ENCODE measurements around the gene STK39.

The STK39 gene

GRCh38 chr2:168198476-168199207, 48.8 kb downstream of the STK39 start:
- no peak overlapping the region for H3K4me3 ChIP-seq (ENCODE audit: low read depth, low read length)
- DNase-seq (ENCODE audit: low read depth, low spot score): no peak
- ChIA-PET CTCF (no interaction called here), POLR2A (no interaction called here)
- TF ChIP-seq CTCF (IDR thresholded peaks at IDR 0.05; ENCODE audit: insufficient read depth, low read length, missing control alignments): no peak

GRCh38 chr2:168196764-168197180, 50.6 kb downstream of the STK39 start:
- no peak overlapping the region for H3K4me3 ChIP-seq (ENCODE audit: low read depth, low read length)
- CTCF ChIA-PET: no interaction called here
- POLR2A ChIA-PET: no interaction called here
- TF ChIP-seq CTCF (IDR thresholded peaks at IDR 0.05; ENCODE audit: insufficient read depth, low read length, missing control alignments): no peak
- no peak for DNase-seq (ENCODE audit: low read depth, low spot score)

- no peak overlapping the region for H3K4me3 ChIP-seq (ENCODE audit: low read depth, low read length)
- ChIA-PET POLR2A (no interaction called here), CTCF (interaction anchor here (1.5 kb wide), 1 partner anchor 14 kb away, joined by 3 read pairs; no protein-coding TSS in a partner anchor)
- TF ChIP-seq CTCF (IDR thresholded peaks at IDR 0.05; ENCODE audit: insufficient read depth, low read length, missing control alignments): no peak
- no peak for DNase-seq (ENCODE audit: low read depth, low spot score)
Observed at GRCh38 chr2:168194784-168195522, 52.4 kb downstream of the STK39 start.

- H3K4me3 ChIP-seq (ENCODE audit: low read depth, low read length): no peak overlapping the region
- TF ChIP-seq CTCF (IDR thresholded peaks at IDR 0.05; ENCODE audit: insufficient read depth, low read length, missing control alignments): no peak
- POLR2A ChIA-PET: no interaction called here
- CTCF ChIA-PET: interaction anchor here (0.8 to 1.5 kb wide), 2 partner anchors 10 to 12 kb away, joined by 3 to 4 read pairs; no protein-coding TSS in a partner anchor
- DNase-seq (ENCODE audit: low read depth, low spot score): no peak
Observed at GRCh38 chr2:168192839-168193616, 54.4 kb downstream of the STK39 start.

GRCh38 chr2:168191955-168192785, 55.2 kb downstream of the STK39 start:
- no peak for DNase-seq (ENCODE audit: low read depth, low spot score)
- CTCF ChIA-PET: interaction anchor here (0.8 to 1.5 kb wide), 4 partner anchors 8 to 24 kb away, joined by 3 to 4 read pairs (median 3); no protein-coding TSS in a partner anchor
- POLR2A ChIA-PET: no interaction called here
- TF ChIP-seq CTCF (IDR thresholded peaks at IDR 0.05; ENCODE audit: insufficient read depth, low read length, missing control alignments): no peak
- H3K4me3 ChIP-seq (ENCODE audit: low read depth, low read length): no peak overlapping the region
